HepG2 (cell line): ENCODE data around the gene EEFSEC. TPM values are rescaled to one million over a fixed set of nuclear protein-coding genes. Genes with fewer than 3 reads are reported as not detected.
A peak's percentile ranks its signal among the peaks of the same experiment; 100 is the strongest.

Experiments
- HOXA3 ChIP-seq: sonication (generic); formaldehyde crosslinking; IDR thresholded peaks from 2 replicates; pipeline ENCODE4 v1.5.0; 2020; ENCODE audit warnings: missing genetic modification reagents
- NFE2 ChIP-seq: sonication (generic); formaldehyde crosslinking; IDR thresholded peaks from 2 replicates; pipeline ENCODE4 v1.4.0; 2020; ENCODE audit warnings: missing genetic modification reagents
- TBP ChIP-seq: sonication (generic); formaldehyde crosslinking; IDR thresholded peaks from 2 replicates; pipeline ENCODE4 v1.5.0; 2020; ENCODE audit warnings: missing genetic modification reagents
- TMF1 ChIP-seq: sonication (generic); formaldehyde crosslinking; IDR thresholded peaks from 2 replicates; pipeline ENCODE4 v1.8.1; 2022; ENCODE audit warnings: low read depth, missing genetic modification reagents
- ZBTB1 ChIP-seq: sonication (generic); formaldehyde crosslinking; IDR thresholded peaks from 2 replicates; pipeline ENCODE4 v1.4.0; 2020; ENCODE audit warnings: missing genetic modification reagents, borderline replicate concordance
- ZNF841 ChIP-seq: sonication (generic); formaldehyde crosslinking; IDR thresholded peaks from 2 replicates; pipeline ENCODE4 v1.8.1; 2023; ENCODE audit warnings: missing genetic modification reagents, borderline replicate concordance
- polyA plus RNA-seq, 8 experiments: library from polyadenylated mRNA; depleted of rRNA in 3 of 8; stranded (reverse) in 7 of 8; unstranded in 1 of 8; fragments of >200 nt; fragmentation: Illumina TruSeq in 4 of 8; extraction: Trizol in 4 of 8; gene quantifications; 2 replicates each; pipeline versions ENCODE4 v1.2.1 to v1.2.3, GENCODE V29; 2011 to 2016; ENCODE audit warnings: low read depth in 4 of 8, missing spikeins in 1 of 8, mixed read lengths in 1 of 8; ENCODE audit not compliant: insufficient read depth in 1 of 8
- total RNA-seq, 5 experiments: library from RNA; depleted of rRNA; stranded (reverse); fragments of >200 nt; fragmentation: Illumina TruSeq; extraction: Trizol; gene quantifications; 2 replicates each; pipeline ENCODE4 v1.2.3, GENCODE V29; 2016; ENCODE audit warnings: low read depth in 1 of 5
- TF ChIP-seq, protein P1 (sequence below): IDR thresholded peaks from 2 replicates; pipeline ENCODE4 v1.6.1; 2018; ENCODE audit warnings: missing genetic modification reagents, mild to moderate bottlenecking, missing compliant biosample characterization
- TF ChIP-seq, protein P2 (sequence below): IDR thresholded peaks from 2 replicates; pipeline ENCODE4 v1.6.1; 2016
- TF ChIP-seq, protein P3 (sequence below): sonication (generic); formaldehyde crosslinking; IDR thresholded peaks from 2 replicates; pipeline ENCODE4 v1.4.0; 2020; ENCODE audit warnings: mild to moderate bottlenecking, missing genetic modification reagents
- TF ChIP-seq, protein P4 (sequence below): sonication (generic); formaldehyde crosslinking; IDR thresholded peaks from 2 replicates; pipeline ENCODE4 v1.9.0; 2021; ENCODE audit warnings: missing genetic modification reagents, mild to moderate bottlenecking, borderline replicate concordance
- TF ChIP-seq, protein P5 (sequence below): sonication (generic); formaldehyde crosslinking; conservative IDR thresholded peaks from 2 replicates; pipeline ENCODE4 v1.4.0; 2020; ENCODE audit warnings: missing genetic modification reagents
- TF ChIP-seq, protein P6 (sequence below): sonication (generic); formaldehyde crosslinking; IDR thresholded peaks from 2 replicates; pipeline ENCODE4 v1.4.0; 2020; ENCODE audit warnings: missing genetic modification reagents, borderline replicate concordance

Gene EEFSEC
- total and polyA plus RNA-seq, 2 of the 13 experiments (the other 11 are each of a cell fraction or from before 2014, with no cell fraction given): 6.4 to 24.2 TPM

DNA sequence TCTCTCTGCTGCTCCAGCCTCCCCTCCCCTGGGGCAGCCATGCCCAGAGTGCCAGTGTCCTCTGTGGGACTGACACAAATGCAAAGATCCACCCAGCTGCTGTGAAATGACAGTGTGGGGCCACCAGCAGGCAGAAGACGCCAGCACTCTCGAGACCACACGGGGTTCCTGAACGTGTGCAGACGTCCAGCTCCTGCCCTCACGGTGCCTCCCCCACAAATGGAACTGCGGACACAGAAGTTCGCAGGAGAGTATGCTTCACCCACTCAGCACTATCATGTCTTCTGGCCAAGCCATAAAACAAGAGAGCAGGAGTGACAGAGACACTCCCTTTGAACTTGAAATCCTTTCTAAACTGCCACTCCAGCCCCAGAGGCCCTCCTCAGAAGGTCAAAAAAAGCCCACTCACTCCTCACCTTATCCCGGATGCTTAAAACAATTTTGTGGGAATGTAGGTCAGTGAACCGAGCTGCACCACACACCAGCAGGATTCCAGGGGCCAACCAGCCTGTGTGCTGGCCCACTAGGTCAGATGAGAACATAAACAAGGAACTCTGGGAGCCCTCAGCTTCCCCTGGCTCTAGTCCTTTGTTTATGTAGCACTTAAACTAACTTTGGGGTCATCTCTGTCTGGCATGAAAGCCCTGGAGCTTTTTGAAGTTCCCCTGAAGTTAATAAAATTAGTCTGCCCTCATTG lies 200.9 kb downstream of the EEFSEC start (continued):
- TF ChIP-seq, protein P1, sequence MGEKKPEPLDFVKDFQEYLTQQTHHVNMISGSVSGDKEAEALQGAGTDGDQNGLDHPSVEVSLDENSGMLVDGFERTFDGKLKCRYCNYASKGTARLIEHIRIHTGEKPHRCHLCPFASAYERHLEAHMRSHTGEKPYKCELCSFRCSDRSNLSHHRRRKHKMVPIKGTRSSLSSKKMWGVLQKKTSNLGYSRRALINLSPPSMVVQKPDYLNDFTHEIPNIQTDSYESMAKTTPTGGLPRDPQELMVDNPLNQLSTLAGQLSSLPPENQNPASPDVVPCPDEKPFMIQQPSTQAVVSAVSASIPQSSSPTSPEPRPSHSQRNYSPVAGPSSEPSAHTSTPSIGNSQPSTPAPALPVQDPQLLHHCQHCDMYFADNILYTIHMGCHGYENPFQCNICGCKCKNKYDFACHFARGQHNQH (CRISPR knock-in tag): 0 out of 2 replicates have a peak, but pooled peaks have one; percentile 60
- TF ChIP-seq, protein P2, sequence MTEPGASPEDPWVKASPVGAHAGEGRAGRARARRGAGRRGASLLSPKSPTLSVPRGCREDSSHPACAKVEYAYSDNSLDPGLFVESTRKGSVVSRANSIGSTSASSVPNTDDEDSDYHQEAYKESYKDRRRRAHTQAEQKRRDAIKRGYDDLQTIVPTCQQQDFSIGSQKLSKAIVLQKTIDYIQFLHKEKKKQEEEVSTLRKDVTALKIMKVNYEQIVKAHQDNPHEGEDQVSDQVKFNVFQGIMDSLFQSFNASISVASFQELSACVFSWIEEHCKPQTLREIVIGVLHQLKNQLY (CRISPR knock-in tag): no peak
- TF ChIP-seq, protein P3, sequence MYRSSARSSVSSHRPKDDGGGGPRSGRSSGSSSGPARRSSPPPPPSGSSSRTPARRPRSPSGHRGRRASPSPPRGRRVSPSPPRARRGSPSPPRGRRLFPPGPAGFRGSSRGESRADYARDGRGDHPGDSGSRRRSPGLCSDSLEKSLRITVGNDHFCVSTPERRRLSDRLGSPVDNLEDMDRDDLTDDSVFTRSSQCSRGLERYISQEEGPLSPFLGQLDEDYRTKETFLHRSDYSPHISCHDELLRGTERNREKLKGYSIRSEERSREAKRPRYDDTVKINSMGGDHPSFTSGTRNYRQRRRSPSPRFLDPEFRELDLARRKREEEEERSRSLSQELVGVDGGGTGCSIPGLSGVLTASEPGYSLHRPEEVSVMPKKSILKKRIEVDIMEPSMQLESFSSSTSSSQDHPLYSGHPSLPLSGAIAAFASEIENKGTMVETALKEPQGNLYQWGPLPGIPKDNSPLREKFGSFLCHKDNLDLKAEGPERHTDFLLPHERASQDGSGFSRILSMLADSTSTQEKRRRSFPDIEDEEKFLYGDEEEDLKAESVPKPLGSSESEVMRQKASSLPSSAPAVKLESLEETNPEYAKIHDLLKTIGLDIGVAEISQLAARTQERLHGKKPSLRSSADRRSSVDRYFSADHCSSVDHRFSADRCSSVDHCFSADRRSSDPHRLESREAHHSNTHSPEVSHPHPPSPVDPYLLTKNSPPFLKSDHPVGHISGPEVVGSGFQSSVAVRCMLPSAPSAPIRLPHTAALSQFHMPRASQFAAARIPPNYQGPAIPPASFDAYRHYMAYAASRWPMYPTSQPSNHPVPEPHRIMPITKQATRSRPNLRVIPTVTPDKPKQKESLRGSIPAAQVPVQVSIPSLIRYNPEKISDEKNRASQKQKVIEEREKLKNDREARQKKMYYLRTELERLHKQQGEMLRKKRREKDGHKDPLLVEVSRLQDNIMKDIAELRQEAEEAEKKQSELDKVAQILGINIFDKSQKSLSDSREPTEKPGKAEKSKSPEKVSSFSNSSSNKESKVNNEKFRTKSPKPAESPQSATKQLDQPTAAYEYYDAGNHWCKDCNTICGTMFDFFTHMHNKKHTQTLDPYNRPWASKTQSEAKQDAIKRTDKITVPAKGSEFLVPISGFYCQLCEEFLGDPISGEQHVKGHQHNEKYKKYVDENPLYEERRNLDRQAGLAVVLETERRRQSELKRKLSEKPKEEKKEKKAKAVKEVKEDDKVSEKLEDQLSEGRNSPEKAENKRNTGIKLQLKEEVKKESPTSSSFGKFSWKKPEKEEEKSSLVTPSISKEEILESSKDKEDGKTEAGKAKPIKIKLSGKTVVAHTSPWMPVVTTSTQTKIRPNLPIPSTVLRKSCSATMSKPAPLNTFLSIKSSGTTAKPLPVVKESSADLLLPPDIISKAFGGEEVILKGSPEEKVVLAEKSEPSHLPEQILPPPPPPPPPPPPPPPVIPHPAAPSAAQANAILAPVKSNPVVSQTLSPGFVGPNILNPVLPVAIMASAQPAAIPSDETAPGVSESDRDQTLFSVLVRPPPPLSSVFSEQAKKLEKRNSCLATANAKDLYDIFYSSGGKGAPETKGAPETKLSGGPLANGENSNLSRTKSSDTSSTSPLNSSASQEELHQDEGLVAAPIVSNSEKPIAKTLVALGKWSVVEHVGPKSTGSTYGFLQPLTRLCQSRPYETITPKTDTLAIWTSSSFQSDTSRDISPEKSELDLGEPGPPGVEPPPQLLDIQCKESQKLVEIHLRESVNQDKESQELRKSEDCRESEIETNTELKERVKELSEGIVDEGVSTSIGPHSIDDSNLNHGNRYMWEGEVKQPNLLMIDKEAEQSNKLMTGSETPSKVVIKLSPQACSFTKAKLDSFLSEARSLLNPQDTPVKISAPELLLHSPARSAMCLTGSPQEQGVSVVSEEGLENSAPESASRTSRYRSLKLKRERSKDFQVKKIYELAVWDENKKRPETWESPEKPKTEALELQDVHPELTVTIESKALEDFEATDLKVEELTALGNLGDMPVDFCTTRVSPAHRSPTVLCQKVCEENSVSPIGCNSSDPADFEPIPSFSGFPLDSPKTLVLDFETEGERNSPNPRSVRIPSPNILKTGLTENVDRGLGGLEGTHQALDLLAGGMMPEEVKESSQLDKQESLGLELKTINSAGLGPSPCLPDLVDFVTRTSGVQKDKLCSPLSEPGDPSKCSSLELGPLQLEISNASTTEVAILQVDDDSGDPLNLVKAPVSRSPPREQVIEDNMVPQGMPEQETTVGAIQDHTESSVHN (CRISPR knock-in tag): no peak
- no peak for TF ChIP-seq ZNF841 (CRISPR knock-in tag)
- no peak for TF ChIP-seq TBP (CRISPR knock-in tag)
- TF ChIP-seq, protein P4, sequence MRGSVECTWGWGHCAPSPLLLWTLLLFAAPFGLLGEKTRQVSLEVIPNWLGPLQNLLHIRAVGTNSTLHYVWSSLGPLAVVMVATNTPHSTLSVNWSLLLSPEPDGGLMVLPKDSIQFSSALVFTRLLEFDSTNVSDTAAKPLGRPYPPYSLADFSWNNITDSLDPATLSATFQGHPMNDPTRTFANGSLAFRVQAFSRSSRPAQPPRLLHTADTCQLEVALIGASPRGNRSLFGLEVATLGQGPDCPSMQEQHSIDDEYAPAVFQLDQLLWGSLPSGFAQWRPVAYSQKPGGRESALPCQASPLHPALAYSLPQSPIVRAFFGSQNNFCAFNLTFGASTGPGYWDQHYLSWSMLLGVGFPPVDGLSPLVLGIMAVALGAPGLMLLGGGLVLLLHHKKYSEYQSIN (CRISPR knock-in tag): no peak
- TF ChIP-seq HOXA3: no peak
- TF ChIP-seq, protein P5, sequence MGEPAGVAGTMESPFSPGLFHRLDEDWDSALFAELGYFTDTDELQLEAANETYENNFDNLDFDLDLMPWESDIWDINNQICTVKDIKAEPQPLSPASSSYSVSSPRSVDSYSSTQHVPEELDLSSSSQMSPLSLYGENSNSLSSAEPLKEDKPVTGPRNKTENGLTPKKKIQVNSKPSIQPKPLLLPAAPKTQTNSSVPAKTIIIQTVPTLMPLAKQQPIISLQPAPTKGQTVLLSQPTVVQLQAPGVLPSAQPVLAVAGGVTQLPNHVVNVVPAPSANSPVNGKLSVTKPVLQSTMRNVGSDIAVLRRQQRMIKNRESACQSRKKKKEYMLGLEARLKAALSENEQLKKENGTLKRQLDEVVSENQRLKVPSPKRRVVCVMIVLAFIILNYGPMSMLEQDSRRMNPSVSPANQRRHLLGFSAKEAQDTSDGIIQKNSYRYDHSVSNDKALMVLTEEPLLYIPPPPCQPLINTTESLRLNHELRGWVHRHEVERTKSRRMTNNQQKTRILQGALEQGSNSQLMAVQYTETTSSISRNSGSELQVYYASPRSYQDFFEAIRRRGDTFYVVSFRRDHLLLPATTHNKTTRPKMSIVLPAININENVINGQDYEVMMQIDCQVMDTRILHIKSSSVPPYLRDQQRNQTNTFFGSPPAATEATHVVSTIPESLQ (CRISPR knock-in tag): no peak
- no peak for TF ChIP-seq NFE2 (CRISPR knock-in tag)
- no peak for TF ChIP-seq ZBTB1
- TF ChIP-seq, protein P6, sequence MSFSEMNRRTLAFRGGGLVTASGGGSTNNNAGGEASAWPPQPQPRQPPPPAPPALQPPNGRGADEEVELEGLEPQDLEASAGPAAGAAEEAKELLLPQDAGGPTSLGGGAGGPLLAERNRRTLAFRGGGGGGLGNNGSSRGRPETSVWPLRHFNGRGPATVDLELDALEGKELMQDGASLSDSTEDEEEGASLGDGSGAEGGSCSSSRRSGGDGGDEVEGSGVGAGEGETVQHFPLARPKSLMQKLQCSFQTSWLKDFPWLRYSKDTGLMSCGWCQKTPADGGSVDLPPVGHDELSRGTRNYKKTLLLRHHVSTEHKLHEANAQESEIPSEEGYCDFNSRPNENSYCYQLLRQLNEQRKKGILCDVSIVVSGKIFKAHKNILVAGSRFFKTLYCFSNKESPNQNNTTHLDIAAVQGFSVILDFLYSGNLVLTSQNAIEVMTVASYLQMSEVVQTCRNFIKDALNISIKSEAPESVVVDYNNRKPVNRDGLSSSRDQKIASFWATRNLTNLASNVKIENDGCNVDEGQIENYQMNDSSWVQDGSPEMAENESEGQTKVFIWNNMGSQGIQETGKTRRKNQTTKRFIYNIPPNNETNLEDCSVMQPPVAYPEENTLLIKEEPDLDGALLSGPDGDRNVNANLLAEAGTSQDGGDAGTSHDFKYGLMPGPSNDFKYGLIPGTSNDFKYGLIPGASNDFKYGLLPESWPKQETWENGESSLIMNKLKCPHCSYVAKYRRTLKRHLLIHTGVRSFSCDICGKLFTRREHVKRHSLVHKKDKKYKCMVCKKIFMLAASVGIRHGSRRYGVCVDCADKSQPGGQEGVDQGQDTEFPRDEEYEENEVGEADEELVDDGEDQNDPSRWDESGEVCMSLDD (CRISPR knock-in tag): no peak
- no peak for TF ChIP-seq TMF1 (CRISPR knock-in tag)
